DOHH2 (cell line): Measurements from ENCODE around the gene OTUD4.

Experiments used
- H3F3A ChIP-seq: fragments of 200-600 bp; sonication (generic), shearing (Covaris generic); 2 replicates; pipeline ENCODE4 v1.6.0; 2016; ENCODE audit warnings: antibody characterized with exemption, mild to moderate bottlenecking; ENCODE audit not compliant: control insufficient read depth, insufficient read depth
- H3K27ac ChIP-seq: fragments of 200-600 bp; sonication (generic); 2 replicates; pipeline ENCODE4 v1.5.1; 2014; ENCODE audit warnings: low read depth, mild to moderate bottlenecking, low read length, moderate library complexity
- H3K27me3 ChIP-seq: fragments of 200-600 bp; sonication (generic); 2 replicates; pipeline ENCODE4 v1.6.1; 2014; ENCODE audit warnings: mild to moderate bottlenecking, low read length, mixed read lengths; ENCODE audit not compliant: control insufficient read depth
- H3K36me3 ChIP-seq: fragments of 200-600 bp; sonication (generic); 2 replicates; pipeline ENCODE4 v1.6.1; 2014; ENCODE audit warnings: mild to moderate bottlenecking, low read length, moderate library complexity, mixed read lengths; ENCODE audit not compliant: control insufficient read depth
- H3K4me1 ChIP-seq: fragments of 200-600 bp; sonication (generic); 2 replicates; pipeline ENCODE4 v1.6.1; 2014; ENCODE audit warnings: mild to moderate bottlenecking, low read length, mixed read lengths; ENCODE audit not compliant: control insufficient read depth
- H3K4me2 ChIP-seq: fragments of 200-600 bp; sonication (generic); 2 replicates; pipeline ENCODE4 v1.6.0; 2014; ENCODE audit warnings: mild to moderate bottlenecking, low read length, moderate library complexity
- H3K4me3 ChIP-seq: fragments of 200-600 bp; sonication (generic); 2 replicates; pipeline ENCODE4 v1.5.1; 2014; ENCODE audit warnings: mild to moderate bottlenecking, low read length, mixed read lengths
- H3K79me2 ChIP-seq: fragments of 200-600 bp; sonication (generic); 2 replicates; pipeline ENCODE4 v1.6.1; 2014; ENCODE audit warnings: mild to moderate bottlenecking, low read length, mixed read lengths; ENCODE audit not compliant: control insufficient read depth
- H3K9me2 ChIP-seq: fragments of 200-600 bp; sonication (generic); replicated peaks from 2 replicates; pipeline ENCODE4 v1.6.1; 2014; ENCODE audit warnings: mild to moderate bottlenecking, low read length, mixed read lengths; ENCODE audit not compliant: control insufficient read depth
- H3K9me3 ChIP-seq: fragments of 200-600 bp; sonication (generic); 2 replicates; pipeline ENCODE4 v1.6.1; 2014; ENCODE audit warnings: antibody characterized with exemption, low read length, mixed read lengths; ENCODE audit not compliant: control insufficient read depth, insufficient read depth
- H4K20me1 ChIP-seq: fragments of 200-600 bp; sonication (generic); 2 replicates; pipeline ENCODE4 v1.6.0; 2014; ENCODE audit warnings: low read depth, mild to moderate bottlenecking, antibody characterized with exemption, low read length, moderate library complexity; ENCODE audit not compliant: control insufficient read depth, insufficient read depth
- EZH2phosphoT487 ChIP-seq: fragments of 200-600 bp; sonication (generic); IDR thresholded peaks from 2 replicates; pipeline ENCODE4 v1.6.1; 2017; ENCODE audit warnings: borderline replicate concordance, mild to moderate bottlenecking, antibody characterized with exemption, low read length, moderate library complexity, mixed read lengths
- TF ChIP-seq, protein P1 (sequence below): fragments of 200-600 bp; sonication (generic); IDR thresholded peaks from one replicate; pipeline ENCODE4 v1.5.1; 2014; ENCODE audit warnings: antibody characterized with exemption, mild to moderate bottlenecking, low read depth, low read length; ENCODE audit not compliant: poor library complexity, severe bottlenecking

Gene OTUD4

DNA sequence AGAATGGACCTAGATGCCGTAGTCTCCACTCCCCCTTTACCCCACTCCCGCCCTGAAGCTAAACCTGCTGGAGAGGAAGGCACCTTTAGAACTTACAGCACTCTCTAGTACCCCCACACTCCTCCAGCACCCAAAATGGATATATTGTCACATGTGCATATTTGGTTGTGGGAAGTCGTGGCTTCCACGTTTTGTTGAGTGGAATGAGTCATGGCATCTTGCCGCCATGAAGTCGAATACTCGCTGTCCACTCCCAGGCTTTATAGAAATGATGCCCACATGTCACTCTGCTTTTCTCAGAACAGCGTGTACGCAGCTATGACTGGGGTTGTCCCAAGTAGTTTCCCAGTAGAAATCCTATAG, 81.7 kb downstream of the OTUD4 start:
- H3K4me1 ChIP-seq: peaks cover 50% of the 10 kb centered on the region
- peaks cover 98% of the 10 kb centered on the region for H3K79me2 ChIP-seq

DNA sequence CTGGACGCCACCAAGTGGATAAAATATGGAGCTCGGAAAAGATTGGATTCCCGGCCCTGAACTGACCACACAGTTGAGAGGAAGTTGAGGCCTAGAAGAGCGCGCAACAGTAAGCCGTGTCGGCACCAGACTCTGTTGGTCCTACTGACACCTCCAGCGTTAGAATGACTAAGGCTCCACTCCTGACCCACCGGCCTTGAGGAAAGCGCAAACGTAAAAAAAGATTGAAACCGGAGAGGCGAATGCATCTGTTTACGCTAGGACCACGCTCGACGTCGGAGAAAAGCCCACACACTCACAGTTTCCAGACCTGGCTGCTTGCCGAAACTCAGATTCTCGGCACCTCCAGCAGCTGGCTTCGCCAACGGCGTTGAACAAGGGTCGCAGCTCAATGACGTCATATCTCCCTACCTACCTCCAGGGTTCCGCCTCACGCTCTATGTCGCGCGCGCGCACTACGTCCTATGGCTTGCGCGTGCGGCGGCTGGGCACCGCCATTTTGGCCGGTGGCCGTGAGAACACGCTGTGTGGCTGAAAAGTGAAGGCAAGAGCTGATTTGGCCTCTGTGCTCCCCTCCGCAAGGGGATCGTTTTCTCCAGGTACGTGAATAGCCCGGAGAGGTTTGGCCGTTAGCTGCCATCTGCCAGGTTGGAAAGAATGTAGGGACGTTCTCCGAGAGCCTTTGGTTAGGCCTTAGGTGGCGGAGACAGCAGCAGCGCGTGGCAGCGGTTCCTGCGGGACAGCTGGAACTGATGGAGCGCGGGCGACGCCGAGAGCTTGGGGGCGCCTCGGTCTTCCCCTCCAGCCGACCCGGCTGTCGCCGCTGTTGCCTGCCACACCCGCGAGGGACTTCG, 82.3 kb downstream of the OTUD4 start, which contains the start of the genes ABCE1 and ANAPC10:
Gene ABCE1 (plus strand): TSS at position 491 of the 854 bp plus-strand sequence. CDS start 6,102 bp downstream, outside the sequence.
Gene ANAPC10 (minus strand): TSS at position 376 of the 854 bp plus-strand sequence. CDS start 2,097 bp downstream, outside the sequence.
- H3F3A ChIP-seq: no peaks in the 10 kb centered on the region
- H3K9me2 ChIP-seq: no peaks in the 10 kb centered on the region
- no peaks in the 10 kb centered on the region for H3K27me3 ChIP-seq
- H3K4me1 ChIP-seq: peaks cover 44% of the 10 kb centered on the region
- H3K4me2 ChIP-seq: peak within 1 kb of the TSS; percentile 74
- TF ChIP-seq EZH2phosphoT487: no peak
- TF ChIP-seq, protein P1, sequence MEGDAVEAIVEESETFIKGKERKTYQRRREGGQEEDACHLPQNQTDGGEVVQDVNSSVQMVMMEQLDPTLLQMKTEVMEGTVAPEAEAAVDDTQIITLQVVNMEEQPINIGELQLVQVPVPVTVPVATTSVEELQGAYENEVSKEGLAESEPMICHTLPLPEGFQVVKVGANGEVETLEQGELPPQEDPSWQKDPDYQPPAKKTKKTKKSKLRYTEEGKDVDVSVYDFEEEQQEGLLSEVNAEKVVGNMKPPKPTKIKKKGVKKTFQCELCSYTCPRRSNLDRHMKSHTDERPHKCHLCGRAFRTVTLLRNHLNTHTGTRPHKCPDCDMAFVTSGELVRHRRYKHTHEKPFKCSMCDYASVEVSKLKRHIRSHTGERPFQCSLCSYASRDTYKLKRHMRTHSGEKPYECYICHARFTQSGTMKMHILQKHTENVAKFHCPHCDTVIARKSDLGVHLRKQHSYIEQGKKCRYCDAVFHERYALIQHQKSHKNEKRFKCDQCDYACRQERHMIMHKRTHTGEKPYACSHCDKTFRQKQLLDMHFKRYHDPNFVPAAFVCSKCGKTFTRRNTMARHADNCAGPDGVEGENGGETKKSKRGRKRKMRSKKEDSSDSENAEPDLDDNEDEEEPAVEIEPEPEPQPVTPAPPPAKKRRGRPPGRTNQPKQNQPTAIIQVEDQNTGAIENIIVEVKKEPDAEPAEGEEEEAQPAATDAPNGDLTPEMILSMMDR: no peak
- peaks cover 3% of the 10 kb centered on the region for H4K20me1 ChIP-seq
- peak within 1 kb of the TSS; percentile 98 for H3K4me3 ChIP-seq
- H3K9me3 ChIP-seq: no peaks in the 10 kb centered on the region
- H3K36me3 ChIP-seq: peaks cover 70% of the 10 kb centered on the region
- peak within 1 kb of the TSS; percentile 48 for H3K27ac ChIP-seq
- peaks cover 98% of the 10 kb centered on the region for H3K79me2 ChIP-seq

More for the DNA sequence above, 81.7 kb downstream of the OTUD4 start:
- peak overlapping the region; percentile 48 for H3K27ac ChIP-seq
- no peaks in the 10 kb centered on the region for H3K9me3 ChIP-seq
- no peak for TF ChIP-seq EZH2phosphoT487
- TF ChIP-seq, protein P1: no peak
- H3F3A ChIP-seq: no peaks in the 10 kb centered on the region
- no peaks in the 10 kb centered on the region for H3K9me2 ChIP-seq
- H4K20me1 ChIP-seq: peaks cover 3% of the 10 kb centered on the region
- H3K4me3 ChIP-seq: peak overlapping the region; percentile 98
- peak overlapping the region; percentile 74 for H3K4me2 ChIP-seq
- H3K36me3 ChIP-seq: peaks cover 70% of the 10 kb centered on the region
- H3K27me3 ChIP-seq: no peaks in the 10 kb centered on the region

DNA sequence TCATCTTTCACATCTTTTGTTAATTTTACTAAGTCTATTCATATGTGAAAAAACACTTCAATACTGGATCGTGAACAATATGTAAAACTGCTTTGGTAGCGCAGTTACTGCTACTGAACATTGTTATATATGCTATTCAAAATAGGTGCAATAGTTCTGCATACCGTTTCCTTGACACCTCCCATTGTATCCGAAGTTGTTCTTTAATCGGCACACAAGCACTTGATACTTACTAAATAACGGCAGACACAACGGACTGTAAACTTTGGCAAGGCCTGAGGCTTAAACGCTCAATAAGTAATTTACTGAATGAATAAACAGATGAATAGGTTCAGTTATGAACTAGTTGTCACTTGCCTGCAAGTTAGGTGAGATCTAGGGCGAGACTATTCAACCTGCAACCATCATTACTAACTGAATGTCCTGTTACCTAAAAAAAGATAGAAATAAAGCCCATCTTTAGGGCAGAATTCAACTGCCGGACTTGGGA, 83.0 kb downstream of the OTUD4 start:
- TF ChIP-seq, protein P1: no peak
- TF ChIP-seq EZH2phosphoT487: no peak
- Histone ChIP-seq H3K4me3 (peak overlapping the region; percentile 98), H3F3A (no peaks in the 10 kb centered on the region), H3K79me2 (peaks cover 98% of the 10 kb centered on the region), H3K27ac (peak overlapping the region; percentile 48), H3K36me3 (peaks cover 70% of the 10 kb centered on the region), H3K27me3 (no peaks in the 10 kb centered on the region), H3K4me2 (peak overlapping the region; percentile 74), H3K4me1 (peaks cover 37% of the 10 kb centered on the region), H4K20me1 (peaks cover under 1% of the 10 kb centered on the region), H3K9me3 (no peaks in the 10 kb centered on the region), H3K9me2 (no peaks in the 10 kb centered on the region)
